T-helper 17 cell (primary cell): ENCODE measurements around the gene RIN3. TPM values are rescaled to one million over a fixed set of nuclear protein-coding genes. Genes with fewer than 3 reads are reported as not detected.

ENCODE experiments used
- ATAC-seq: fragments of 150-1000 bp; cut with Tn5 transposase; 2 replicates; pipeline ENCODE4 v1.10.0; 2021; ENCODE audit warnings: mild to moderate bottlenecking, moderate library complexity
- DNase-seq, 3 donors: peaks; one replicate each; pipeline versions ENCODE4 v3.0.0 to v3.0.0-alpha.2; 2020 to 2021
- H3K9me3 ChIP-seq: one replicate; pipeline ENCODE4 v1.7.0; 2013; ENCODE audit warnings: low read length, mild to moderate bottlenecking; ENCODE audit not compliant: control insufficient read depth, poor library complexity, severe bottlenecking
- H3K27ac Mint-ChIP-seq: one replicate; pipeline ENCODE4 v1.8.0; 2022; ENCODE audit warnings: mild to moderate bottlenecking, moderate library complexity, mixed read lengths
- H3K27me3 Mint-ChIP-seq: one replicate; pipeline ENCODE4 v1.8.0; 2022; ENCODE audit warnings: mixed read lengths
- H3K36me3 Mint-ChIP-seq: one replicate; pipeline ENCODE4 v1.8.0; 2022; ENCODE audit warnings: low read depth, mixed read lengths
- H3K4me1 Mint-ChIP-seq: one replicate; pipeline ENCODE4 v1.8.0; 2022; ENCODE audit warnings: mild to moderate bottlenecking, mixed read lengths
- H3K4me3 Mint-ChIP-seq: one replicate; pipeline ENCODE4 v1.8.0; 2022; ENCODE audit warnings: mild to moderate bottlenecking, moderate library complexity, mixed read lengths
- total RNA-seq, 4 donors: library from RNA in 2 of 4; stranded (reverse) in 2 of 4; gene quantifications; one replicate each; pipeline ENCODE4 v1.2.3 and lab custom pipeline; 2022 to 2026

Gene RIN3
- total RNA-seq, 2 donors from 2014 or later, result 49.3 to 70.0 TPM

GRCh38 chr14:92728759-92729364 is 215.3 kb downstream of the RIN3 start:
- H3K36me3 Mint-ChIP-seq, result peaks cover 9% of the 10 kb centered on the region
- DNase-seq (no peak), ATAC-seq (no peak)
- no peak overlapping the region for H3K27ac Mint-ChIP-seq
- H3K9me3 ChIP-seq, result no peaks in the 10 kb centered on the region
- no peak overlapping the region for H3K4me3 Mint-ChIP-seq
- peaks cover 5% of the 10 kb centered on the region for H3K27me3 Mint-ChIP-seq
- peaks cover 10% of the 10 kb centered on the region for H3K4me1 Mint-ChIP-seq

- no peak for ATAC-seq
- Mint-ChIP-seq H3K4me1 (peaks cover 7% of the 10 kb centered on the region), H3K36me3 (peaks cover 9% of the 10 kb centered on the region), H3K4me3 (no peak overlapping the region), H3K27ac (peak overlapping the region; percentile 24), H3K27me3 (peaks cover 5% of the 10 kb centered on the region)
- no peak for DNase-seq
- no peaks in the 10 kb centered on the region for H3K9me3 ChIP-seq
Observed at GRCh38 chr14:92729634-92730358, 216.2 kb downstream of the RIN3 start.

- Mint-ChIP-seq H3K27ac (no peak overlapping the region), H3K4me1 (peaks cover 5% of the 10 kb centered on the region), H3K4me3 (no peak overlapping the region), H3K27me3 (peaks cover 5% of the 10 kb centered on the region), H3K36me3 (peaks cover 5% of the 10 kb centered on the region)
- H3K9me3 ChIP-seq, result no peaks in the 10 kb centered on the region
- DNase-seq, result no peak
- ATAC-seq, result no peak
Observed at GRCh38 chr14:92731622-92732115, 218.1 kb downstream of the RIN3 start.

DNA sequence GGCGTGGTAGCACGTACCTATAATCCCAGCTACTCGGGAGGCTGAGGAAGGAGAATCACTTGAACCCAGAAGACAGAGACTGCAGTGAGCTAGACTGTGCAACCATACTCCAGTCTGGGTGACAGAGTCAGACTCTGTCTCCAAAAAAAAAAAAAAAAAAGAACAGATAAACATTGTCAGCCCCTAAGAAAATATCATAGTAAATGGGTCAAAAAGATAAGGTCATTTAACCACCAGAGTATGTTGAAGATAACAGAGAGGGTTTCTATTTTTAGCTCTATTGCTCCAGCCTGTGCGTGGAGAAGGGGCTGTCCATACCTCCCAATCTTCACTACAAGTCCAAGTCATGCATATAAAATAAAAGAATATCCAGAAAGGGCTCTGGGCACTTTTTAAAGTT is 219.4 kb downstream of the RIN3 start:
- no peak for DNase-seq
- no peak for ATAC-seq
- H3K9me3 ChIP-seq, result no peaks in the 10 kb centered on the region
- H3K4me3 Mint-ChIP-seq, result no peak overlapping the region
- H3K4me1 Mint-ChIP-seq, result peaks cover 12% of the 10 kb centered on the region
- H3K36me3 Mint-ChIP-seq, result peaks cover 2% of the 10 kb centered on the region
- peak overlapping the region; percentile 19 for H3K27ac Mint-ChIP-seq
- no peaks in the 10 kb centered on the region for H3K27me3 Mint-ChIP-seq

GRCh38 chr14:92734618-92735017 is 221.0 kb downstream of the RIN3 start:
- DNase-seq, result no peak
- Mint-ChIP-seq H3K36me3 (peaks cover 2% of the 10 kb centered on the region), H3K4me3 (no peak overlapping the region), H3K27ac (no peak overlapping the region), H3K4me1 (peaks cover 9% of the 10 kb centered on the region), H3K27me3 (no peaks in the 10 kb centered on the region)
- no peak for ATAC-seq
- H3K9me3 ChIP-seq, result no peaks in the 10 kb centered on the region

GRCh38 chr14:92735344-92735743 is 221.8 kb downstream of the RIN3 start:
- DNase-seq (no peak), ATAC-seq (no peak)
- Mint-ChIP-seq H3K27ac (no peak overlapping the region), H3K4me1 (peaks cover 6% of the 10 kb centered on the region), H3K27me3 (no peaks in the 10 kb centered on the region), H3K4me3 (no peak overlapping the region), H3K36me3 (peaks cover 4% of the 10 kb centered on the region)
- H3K9me3 ChIP-seq, result no peaks in the 10 kb centered on the region

DNA sequence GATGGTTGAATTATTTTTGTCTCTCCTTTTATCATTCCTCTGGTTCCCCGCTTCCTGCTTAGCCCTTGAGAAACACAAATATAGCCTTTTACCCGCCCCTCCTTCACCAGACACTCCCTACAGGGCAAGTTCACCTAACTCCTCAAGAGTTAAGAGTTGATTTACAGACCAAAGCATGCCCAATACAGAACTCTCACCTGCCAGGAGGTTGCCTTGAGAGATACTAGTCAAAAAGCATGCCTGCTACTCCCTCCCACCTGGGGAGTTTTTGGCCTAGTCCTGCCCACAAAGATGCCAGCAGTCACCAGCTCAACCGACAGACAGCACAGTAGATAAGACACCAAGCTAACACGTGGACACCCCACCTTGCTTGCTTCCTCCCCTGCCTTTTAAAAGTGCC is 223.6 kb downstream of the RIN3 start:
- H3K4me3 Mint-ChIP-seq, result peak overlapping the region; percentile 77
- H3K27me3 Mint-ChIP-seq, result no peaks in the 10 kb centered on the region
- DNase-seq (no peak), ATAC-seq (peak; percentile 80)
- peak overlapping the region; percentile 90 for H3K27ac Mint-ChIP-seq
- H3K9me3 ChIP-seq, result no peaks in the 10 kb centered on the region
- peaks cover 2% of the 10 kb centered on the region for H3K36me3 Mint-ChIP-seq
- H3K4me1 Mint-ChIP-seq, result peaks cover 6% of the 10 kb centered on the region

DNA sequence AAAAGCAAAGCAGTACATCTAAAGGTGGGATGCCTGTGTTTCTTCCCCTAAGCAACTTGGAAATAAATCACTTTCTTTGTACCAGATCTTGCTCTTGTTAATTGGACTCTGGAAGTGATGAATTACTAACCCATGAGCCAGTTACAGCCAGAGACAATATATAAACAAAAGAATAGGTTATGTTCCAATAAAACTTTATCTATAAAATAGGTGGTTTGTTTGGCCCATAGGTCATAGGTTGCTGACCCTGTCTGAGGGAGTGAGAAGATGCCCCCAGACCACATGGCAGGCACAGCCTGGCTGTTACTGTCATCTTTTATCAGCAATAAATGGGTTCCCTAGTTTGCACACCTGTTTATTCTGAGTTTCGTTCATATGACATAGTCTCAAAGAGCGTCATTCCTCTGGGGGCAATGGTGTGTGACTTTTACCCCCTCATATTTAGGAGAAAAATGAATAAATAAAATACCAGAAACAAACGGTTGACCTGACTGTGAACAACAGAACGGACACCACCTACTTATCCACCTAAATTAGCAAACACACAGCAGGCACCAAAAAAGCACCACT is 224.1 kb downstream of the RIN3 start:
- no peaks in the 10 kb centered on the region for H3K27me3 Mint-ChIP-seq
- H3K4me1 Mint-ChIP-seq, result peaks cover 6% of the 10 kb centered on the region
- peak overlapping the region; percentile 90 for H3K27ac Mint-ChIP-seq
- ATAC-seq (no peak), DNase-seq (no peak)
- no peaks in the 10 kb centered on the region for H3K9me3 ChIP-seq
- H3K4me3 Mint-ChIP-seq, result no peak overlapping the region
- H3K36me3 Mint-ChIP-seq, result peaks cover 2% of the 10 kb centered on the region

Other genes with a start within 250 kb of the RIN3 start
- 1 to 10 TPM in 1 of 2 donors, under 1 TPM in 1; 0.55 to 2.0 TPM for gene SLC24A4, start 190.6 kb upstream of the RIN3 start, total RNA-seq
- 1 to 10 TPM; 5.2 to 8.3 TPM for gene LGMN, start 234.8 kb downstream of the RIN3 start, total RNA-seq